Effector CD8-positive, alpha-beta T cell (primary cell): ENCODE data around the gene ATAD3B.
"Not testable (repeated sequence)": the region's sequence is repeated elsewhere in the genome, so short reads cannot be mapped to it uniquely, and the experiment has no call there.

Experiments used
- DNase-seq: peaks from one replicate; lab custom pipeline; 2025; lab: John Stamatoyannopoulos, UW
- total RNA-seq, 4 experiments: gene quantifications; one replicate each; lab custom pipeline; 2026; lab: John Stamatoyannopoulos, UW

Gene ATAD3B
- 70.0 to 119 (median 83.5) reads per million in 4 experiments for total RNA-seq

- peak; percentile 84 for DNase-seq
Measured at GRCh38 chr1:1471389-1472052, at the start of gene ATAD3B. ATAD3B (plus strand) TSS chr1:1471765; CDS start chr1:1471885, 120 bp downstream.

- no peak for DNase-seq
Measured at GRCh38 chr1:1421907-1422464, 49.6 kb upstream of the ATAD3B start.

GRCh38 chr1:1422465-1423244, 48.9 kb upstream of the ATAD3B start:
- DNase-seq, result no peak

GRCh38 chr1:1423245-1423597, 48.3 kb upstream of the ATAD3B start:
- DNase-seq, result no peak

- DNase-seq, result no peak
Measured at GRCh38 chr1:1424707-1425106, 46.9 kb upstream of the ATAD3B start.

GRCh38 chr1:1425426-1425752, 46.2 kb upstream of the ATAD3B start:
- no peak for DNase-seq

GRCh38 chr1:1425753-1426495, 45.6 kb upstream of the ATAD3B start:
- no peak for DNase-seq

- DNase-seq, result no peak
Measured at GRCh38 chr1:1426496-1427105, 45.0 kb upstream of the ATAD3B start.

GRCh38 chr1:1427106-1427819, 44.3 kb upstream of the ATAD3B start:
- no peak for DNase-seq

- no peak for DNase-seq
Measured at GRCh38 chr1:1427820-1428148, 43.8 kb upstream of the ATAD3B start.

GRCh38 chr1:1428174-1428573, 43.4 kb upstream of the ATAD3B start:
- no peak for DNase-seq

- DNase-seq, result not testable (repeated sequence)
Measured at GRCh38 chr1:1428967-1429366, 42.6 kb upstream of the ATAD3B start.

GRCh38 chr1:1429671-1430073, 41.9 kb upstream of the ATAD3B start:
- DNase-seq, result no peak

- no peak for DNase-seq
Measured at GRCh38 chr1:1430114-1430982, 41.2 kb upstream of the ATAD3B start.

- no peak for DNase-seq
Measured at GRCh38 chr1:1430992-1431844, 40.3 kb upstream of the ATAD3B start.

GRCh38 chr1:1431845-1432273, 39.7 kb upstream of the ATAD3B start:
- DNase-seq, result no peak

GRCh38 chr1:1432274-1432950, 39.2 kb upstream of the ATAD3B start:
- no peak for DNase-seq

- DNase-seq, result no peak
Measured at GRCh38 chr1:1432951-1433803, 38.4 kb upstream of the ATAD3B start.
